Raji (cell line): ENCODE measurements around the gene ITPR2.

Experiments used
- POLR2A ChIP-seq: IDR thresholded peaks from 2 replicates; pipeline ENCODE4 v1.6.1; 2011; ENCODE audit warnings: low read depth, low read length, control low read depth; ENCODE audit not compliant: insufficient read depth

Gene ITPR2

GRCh38 chr12:26373606-26374495, 459.1 kb downstream of the ITPR2 start:
- TF ChIP-seq POLR2A: no peak

- no peak for TF ChIP-seq POLR2A
These were observed 460.1 kb downstream of the ITPR2 start for GRCh38 chr12:26372866-26373265.

- TF ChIP-seq POLR2A: no peak
These were observed 462.9 kb downstream of the ITPR2 start for GRCh38 chr12:26370098-26370497.

GRCh38 chr12:26369588-26369987, 463.4 kb downstream of the ITPR2 start:
- no peak for TF ChIP-seq POLR2A

GRCh38 chr12:26367991-26368730, 464.8 kb downstream of the ITPR2 start:
- no peak for TF ChIP-seq POLR2A

GRCh38 chr12:26361964-26362363, 471.0 kb downstream of the ITPR2 start:
- TF ChIP-seq POLR2A: no peak

GRCh38 chr12:26360062-26360461, 472.9 kb downstream of the ITPR2 start:
- no peak for TF ChIP-seq POLR2A

GRCh38 chr12:26359576-26359975, 473.4 kb downstream of the ITPR2 start:
- no peak for TF ChIP-seq POLR2A

- TF ChIP-seq POLR2A: no peak
These were observed 474.3 kb downstream of the ITPR2 start for GRCh38 chr12:26358651-26359050.

- no peak for TF ChIP-seq POLR2A
These were observed 485.7 kb downstream of the ITPR2 start for GRCh38 chr12:26347300-26347699.

GRCh38 chr12:26346736-26347135, 486.3 kb downstream of the ITPR2 start:
- TF ChIP-seq POLR2A: no peak

GRCh38 chr12:26345471-26346003, 487.5 kb downstream of the ITPR2 start:
- no peak for TF ChIP-seq POLR2A

GRCh38 chr12:26341491-26341890, 491.5 kb downstream of the ITPR2 start:
- TF ChIP-seq POLR2A: no peak

GRCh38 chr12:26340649-26341048, 492.3 kb downstream of the ITPR2 start:
- no peak for TF ChIP-seq POLR2A

GRCh38 chr12:26339976-26340375, 493.0 kb downstream of the ITPR2 start:
- no peak for TF ChIP-seq POLR2A
